ENCODE measurements around the gene LAMA3.

Gene LAMA3

DNA sequence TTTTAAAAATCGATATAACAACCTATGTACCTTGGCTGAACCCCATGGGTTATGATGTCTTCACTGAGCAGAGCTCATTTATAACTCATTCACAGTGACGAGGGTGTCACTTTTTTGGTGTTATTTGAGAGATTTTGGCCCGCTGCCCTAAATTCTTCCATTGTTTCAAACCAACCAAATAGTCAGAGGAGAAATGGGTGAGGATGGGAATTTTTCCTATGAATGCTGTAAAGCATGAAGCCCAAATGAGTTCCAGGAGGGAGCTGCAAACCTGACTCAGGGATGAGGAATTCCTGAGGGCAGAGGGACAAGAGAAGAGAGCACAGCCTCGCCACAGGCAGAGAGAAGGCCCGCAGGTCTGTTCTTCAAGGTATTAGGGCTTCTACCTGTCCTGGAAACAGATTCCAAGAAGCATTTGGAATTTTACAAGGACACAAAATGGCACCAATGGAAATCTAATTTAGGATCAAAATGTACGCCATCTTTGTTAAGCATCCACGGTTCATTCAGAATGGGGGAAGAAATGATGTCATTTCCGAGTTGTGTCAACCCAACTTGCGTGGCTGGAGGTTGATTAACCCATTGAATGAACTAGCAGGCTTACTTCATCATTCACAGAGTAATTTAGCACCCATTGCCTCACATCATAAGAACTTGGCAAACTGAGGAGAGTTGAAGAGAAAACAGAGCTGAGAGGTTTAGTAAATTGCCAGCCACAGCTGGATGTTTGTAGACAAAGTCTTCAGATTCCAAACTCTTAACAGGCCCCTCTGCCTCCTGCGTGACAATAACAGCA lies 133.5 kb downstream of the LAMA3 start:
- Histone ChIP-seq H3K4me1 (ENCODE audit: control insufficient read depth, insufficient read depth, low read length) (peaks cover 10% of the 10 kb centered on the region), H3K36me3 (ENCODE audit: control insufficient read depth, insufficient read depth, low read length) (no peaks in the 10 kb centered on the region), H3K4me3 (ENCODE audit: low read depth, low read length) (no peak overlapping the region), H3K9me3 (ENCODE audit: control insufficient read depth, insufficient read depth, low read length) (no peaks in the 10 kb centered on the region), H3K9ac (ENCODE audit: low read depth, low read length) (no peak overlapping the region), H3K27me3 (ENCODE audit: control insufficient read depth, insufficient read depth, low read length) (no peaks in the 10 kb centered on the region)

DNA sequence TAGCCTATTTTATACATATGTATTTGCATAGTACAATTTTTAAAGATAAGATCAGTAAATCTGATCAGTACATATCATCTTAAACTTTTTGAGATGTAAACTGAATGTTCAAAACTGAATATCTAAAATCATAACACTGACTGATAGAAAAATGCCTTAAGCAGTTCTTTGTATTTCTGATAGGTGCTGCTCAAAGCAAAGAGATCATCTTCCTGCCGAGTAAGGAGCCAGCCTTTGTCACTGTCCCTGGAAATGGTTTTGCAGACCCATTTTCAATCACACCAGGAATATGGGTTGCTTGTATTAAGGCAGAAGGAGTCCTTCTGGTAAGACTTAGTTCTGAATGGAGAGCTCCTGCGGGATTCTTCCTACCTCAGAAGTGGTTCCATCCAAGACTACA lies 135.0 kb downstream of the LAMA3 start:
- Histone ChIP-seq H3K4me3 (ENCODE audit: low read depth, low read length) (no peak overlapping the region), H3K4me1 (ENCODE audit: control insufficient read depth, insufficient read depth, low read length) (peaks cover 10% of the 10 kb centered on the region), H3K27me3 (ENCODE audit: control insufficient read depth, insufficient read depth, low read length) (no peaks in the 10 kb centered on the region), H3K9me3 (ENCODE audit: control insufficient read depth, insufficient read depth, low read length) (no peaks in the 10 kb centered on the region), H3K36me3 (ENCODE audit: control insufficient read depth, insufficient read depth, low read length) (no peaks in the 10 kb centered on the region), H3K9ac (ENCODE audit: low read depth, low read length) (no peak overlapping the region)

DNA sequence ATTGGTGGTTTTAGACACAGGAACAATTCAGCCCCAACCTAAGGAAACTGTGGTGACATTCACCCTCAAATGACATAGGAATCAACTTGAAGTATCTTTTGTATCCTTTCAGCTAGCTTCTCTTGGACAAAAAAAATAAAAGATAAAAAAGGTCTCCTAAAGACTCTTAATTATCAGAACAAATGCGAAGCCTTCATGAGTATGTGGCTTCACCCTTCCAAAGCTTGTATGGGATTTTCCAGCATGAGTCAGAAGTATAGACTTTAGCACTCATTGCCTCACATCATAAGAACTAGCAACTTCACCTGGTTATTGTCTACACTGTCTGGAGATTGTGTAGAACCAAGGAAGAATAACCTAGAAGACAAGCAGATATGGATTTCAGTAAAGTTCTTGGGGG lies 135.4 kb downstream of the LAMA3 start:
- Histone ChIP-seq H3K36me3 (ENCODE audit: control insufficient read depth, insufficient read depth, low read length) (no peaks in the 10 kb centered on the region), H3K27me3 (ENCODE audit: control insufficient read depth, insufficient read depth, low read length) (no peaks in the 10 kb centered on the region), H3K4me3 (ENCODE audit: low read depth, low read length) (no peak overlapping the region), H3K9me3 (ENCODE audit: control insufficient read depth, insufficient read depth, low read length) (no peaks in the 10 kb centered on the region), H3K9ac (ENCODE audit: low read depth, low read length) (no peak overlapping the region), H3K4me1 (ENCODE audit: control insufficient read depth, insufficient read depth, low read length) (peaks cover 10% of the 10 kb centered on the region)

DNA sequence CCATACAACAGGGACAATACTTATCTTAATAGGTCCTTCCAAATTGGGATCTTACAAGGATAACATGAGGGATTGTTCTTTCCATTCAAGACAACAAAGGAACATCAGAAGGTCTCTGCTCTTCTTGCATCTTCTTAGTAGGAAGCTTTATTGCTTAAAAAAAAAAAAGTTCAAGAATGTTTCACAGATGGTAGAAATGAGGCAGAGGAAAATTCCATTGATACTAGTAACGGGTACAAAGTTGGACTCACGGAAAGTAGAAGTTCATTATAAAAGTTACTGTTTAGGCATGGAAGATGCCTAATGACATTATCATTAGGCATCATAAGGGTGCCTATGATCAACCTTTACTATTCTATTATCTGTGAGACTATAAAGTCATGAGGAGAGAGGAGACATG lies 136.2 kb downstream of the LAMA3 start:
- H3K9me3 ChIP-seq (ENCODE audit: control insufficient read depth, insufficient read depth, low read length): no peaks in the 10 kb centered on the region
- no peak overlapping the region for H3K9ac ChIP-seq (ENCODE audit: low read depth, low read length)
- no peak overlapping the region for H3K4me3 ChIP-seq (ENCODE audit: low read depth, low read length)
- H3K4me1 ChIP-seq (ENCODE audit: control insufficient read depth, insufficient read depth, low read length): peaks cover 10% of the 10 kb centered on the region
- no peaks in the 10 kb centered on the region for H3K36me3 ChIP-seq (ENCODE audit: control insufficient read depth, insufficient read depth, low read length)
- no peaks in the 10 kb centered on the region for H3K27me3 ChIP-seq (ENCODE audit: control insufficient read depth, insufficient read depth, low read length)

DNA sequence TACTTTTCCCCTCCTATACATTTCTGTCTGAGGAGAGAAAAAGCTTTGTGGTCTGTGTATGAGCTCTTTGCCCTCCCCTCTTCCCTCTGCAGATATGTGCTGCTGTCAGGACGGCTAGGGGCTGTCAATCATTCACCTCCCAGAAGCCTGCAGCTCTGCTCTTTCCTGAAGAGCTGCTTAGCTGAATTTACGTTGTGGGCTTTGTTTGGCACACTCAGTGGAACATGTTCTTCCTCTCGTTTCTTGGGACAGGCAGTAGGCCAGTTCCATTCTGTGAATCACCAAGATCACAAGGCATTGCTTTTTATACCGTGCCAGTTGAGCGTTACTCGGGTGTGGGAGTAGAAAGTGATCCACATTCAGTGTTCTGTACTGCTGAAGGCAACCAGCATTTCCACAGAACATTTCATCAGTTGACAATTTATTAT lies 136.7 kb downstream of the LAMA3 start:
- Histone ChIP-seq H3K9me3 (ENCODE audit: control insufficient read depth, insufficient read depth, low read length) (no peaks in the 10 kb centered on the region), H3K4me3 (ENCODE audit: low read depth, low read length) (no peak overlapping the region), H3K4me1 (ENCODE audit: control insufficient read depth, insufficient read depth, low read length) (peaks cover 5% of the 10 kb centered on the region), H3K9ac (ENCODE audit: low read depth, low read length) (no peak overlapping the region), H3K36me3 (ENCODE audit: control insufficient read depth, insufficient read depth, low read length) (no peaks in the 10 kb centered on the region), H3K27me3 (ENCODE audit: control insufficient read depth, insufficient read depth, low read length) (no peaks in the 10 kb centered on the region)

DNA sequence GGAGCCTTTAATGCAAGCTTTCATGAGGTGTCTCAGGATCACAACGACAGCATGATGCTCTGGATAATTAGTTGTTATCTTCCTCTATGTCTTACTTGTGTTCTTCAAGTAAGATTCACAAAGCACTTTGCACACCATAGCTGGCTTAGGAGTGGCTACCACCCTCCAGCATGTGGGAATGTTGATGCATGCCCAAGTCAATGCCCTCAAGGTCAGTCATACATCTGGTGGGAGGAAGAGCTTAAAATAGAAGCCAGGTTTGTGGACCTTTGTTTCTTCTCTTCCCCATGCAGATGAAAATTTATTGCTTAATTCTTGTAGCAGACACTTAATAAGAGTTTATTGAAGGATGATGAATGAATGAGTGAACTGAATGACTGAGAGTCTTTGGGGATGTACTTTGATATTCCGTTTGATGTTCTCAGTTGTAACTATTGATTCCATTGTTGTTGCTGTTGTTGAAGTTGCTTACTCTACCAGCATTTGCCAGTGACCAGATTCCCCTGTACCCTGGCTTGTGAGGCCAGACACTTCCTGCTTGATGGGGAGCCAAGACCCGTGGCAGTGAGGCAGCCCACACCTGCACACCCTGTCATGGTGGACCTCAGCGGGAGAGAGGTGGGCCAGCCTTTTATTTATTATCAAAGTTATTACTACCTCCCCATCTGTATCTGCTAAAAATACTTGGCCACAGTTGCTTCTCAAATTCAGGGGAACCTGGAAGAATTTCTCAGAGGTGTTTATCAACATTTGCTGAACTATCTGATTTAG lies 137.8 kb downstream of the LAMA3 start:
- no peaks in the 10 kb centered on the region for H3K36me3 ChIP-seq (ENCODE audit: control insufficient read depth, insufficient read depth, low read length)
- H3K4me1 ChIP-seq (ENCODE audit: control insufficient read depth, insufficient read depth, low read length): peaks cover 3% of the 10 kb centered on the region
- no peaks in the 10 kb centered on the region for H3K9me3 ChIP-seq (ENCODE audit: control insufficient read depth, insufficient read depth, low read length)
- H3K27me3 ChIP-seq (ENCODE audit: control insufficient read depth, insufficient read depth, low read length): no peaks in the 10 kb centered on the region
- H3K4me3 ChIP-seq (ENCODE audit: low read depth, low read length): no peak overlapping the region
- no peak overlapping the region for H3K9ac ChIP-seq (ENCODE audit: low read depth, low read length)

DNA sequence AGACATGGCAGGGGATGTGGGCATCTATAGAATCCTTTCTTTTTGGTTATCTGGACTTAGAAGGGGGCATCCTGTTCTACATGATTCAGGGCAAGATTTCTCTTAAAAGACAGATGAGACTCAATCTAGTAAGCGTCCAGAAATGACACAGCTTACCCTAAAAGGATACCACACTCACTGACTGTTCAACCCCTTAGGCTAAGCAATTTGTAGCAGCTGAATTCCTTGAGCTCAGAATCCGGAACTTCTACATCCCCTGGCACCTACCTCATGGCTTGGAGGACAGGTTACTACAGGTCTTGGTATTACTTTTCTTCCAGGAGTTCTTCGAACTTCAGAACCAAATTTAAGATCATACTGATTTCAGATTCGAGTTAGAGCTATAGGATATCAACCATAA lies 138.4 kb downstream of the LAMA3 start:
- peaks cover 3% of the 10 kb centered on the region for H3K4me1 ChIP-seq (ENCODE audit: control insufficient read depth, insufficient read depth, low read length)
- H3K9ac ChIP-seq (ENCODE audit: low read depth, low read length): no peak overlapping the region
- no peaks in the 10 kb centered on the region for H3K27me3 ChIP-seq (ENCODE audit: control insufficient read depth, insufficient read depth, low read length)
- H3K9me3 ChIP-seq (ENCODE audit: control insufficient read depth, insufficient read depth, low read length): no peaks in the 10 kb centered on the region
- no peaks in the 10 kb centered on the region for H3K36me3 ChIP-seq (ENCODE audit: control insufficient read depth, insufficient read depth, low read length)
- no peak overlapping the region for H3K4me3 ChIP-seq (ENCODE audit: low read depth, low read length)

DNA sequence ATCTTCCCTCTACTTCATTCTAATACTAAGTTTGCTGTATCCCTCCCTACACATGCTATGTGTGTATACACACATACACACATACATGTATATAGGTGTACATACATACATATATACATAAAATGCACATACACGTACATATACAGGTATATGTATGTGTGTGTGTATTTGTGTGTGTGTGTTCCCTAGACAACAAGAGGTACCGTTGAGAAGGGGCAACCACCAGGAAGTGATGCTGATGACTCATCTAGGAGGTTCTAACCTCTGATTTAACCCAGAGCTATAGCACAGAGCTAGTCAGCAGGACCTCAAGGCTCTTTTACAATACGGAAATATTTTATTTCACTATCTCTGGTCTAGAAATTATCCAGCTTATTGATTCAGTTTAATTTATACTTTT lies 139.2 kb downstream of the LAMA3 start:
- Histone ChIP-seq H3K9me3 (ENCODE audit: control insufficient read depth, insufficient read depth, low read length) (no peaks in the 10 kb centered on the region), H3K27me3 (ENCODE audit: control insufficient read depth, insufficient read depth, low read length) (no peaks in the 10 kb centered on the region), H3K9ac (ENCODE audit: low read depth, low read length) (no peak overlapping the region), H3K4me3 (ENCODE audit: low read depth, low read length) (no peak overlapping the region), H3K4me1 (ENCODE audit: control insufficient read depth, insufficient read depth, low read length) (no peaks in the 10 kb centered on the region), H3K36me3 (ENCODE audit: control insufficient read depth, insufficient read depth, low read length) (no peaks in the 10 kb centered on the region)

DNA sequence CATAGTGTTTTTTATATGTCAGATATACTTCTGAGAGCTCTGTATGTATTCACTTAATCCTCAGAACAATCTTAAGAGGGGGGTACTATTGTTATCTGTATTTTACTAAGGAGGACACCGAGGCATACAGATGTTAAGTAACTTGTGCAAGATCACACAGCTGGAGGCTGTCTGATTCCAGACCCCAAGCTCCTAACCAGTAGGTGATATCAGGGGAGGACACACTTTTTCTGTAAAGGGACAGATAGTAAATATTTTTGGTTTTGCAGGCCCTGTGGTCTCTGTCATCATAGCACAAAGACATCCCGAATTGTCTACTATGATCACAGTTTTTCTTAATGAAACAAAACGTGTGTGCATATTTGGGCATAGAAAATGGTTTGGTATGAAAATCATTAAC lies 143.7 kb downstream of the LAMA3 start:
- H3K9ac ChIP-seq (ENCODE audit: low read depth, low read length): no peak overlapping the region
- no peaks in the 10 kb centered on the region for H3K27me3 ChIP-seq (ENCODE audit: control insufficient read depth, insufficient read depth, low read length)
- H3K4me3 ChIP-seq (ENCODE audit: low read depth, low read length): no peak overlapping the region
- H3K4me1 ChIP-seq (ENCODE audit: control insufficient read depth, insufficient read depth, low read length): no peaks in the 10 kb centered on the region
- H3K9me3 ChIP-seq (ENCODE audit: control insufficient read depth, insufficient read depth, low read length): no peaks in the 10 kb centered on the region
- H3K36me3 ChIP-seq (ENCODE audit: control insufficient read depth, insufficient read depth, low read length): no peaks in the 10 kb centered on the region

DNA sequence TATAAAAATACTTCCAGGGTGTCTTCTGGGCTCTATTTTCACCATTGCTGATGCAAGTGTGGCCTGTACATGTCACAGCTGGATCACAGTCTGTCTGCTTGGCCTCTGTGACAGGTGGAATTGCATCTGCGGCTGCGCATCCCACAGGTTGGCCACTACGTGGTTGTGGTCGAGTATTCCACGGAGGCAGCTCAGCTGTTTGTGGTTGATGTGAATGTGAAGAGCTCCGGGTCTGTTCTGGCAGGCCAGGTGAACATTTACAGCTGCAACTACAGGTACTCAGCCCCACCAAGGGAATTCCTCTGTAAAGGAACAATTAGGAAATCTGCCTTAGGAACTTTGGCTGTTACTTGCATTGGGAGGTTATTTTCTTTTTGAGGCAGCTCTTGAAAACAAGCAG lies 144.5 kb downstream of the LAMA3 start:
- Histone ChIP-seq H3K4me1 (ENCODE audit: control insufficient read depth, insufficient read depth, low read length) (no peaks in the 10 kb centered on the region), H3K27me3 (ENCODE audit: control insufficient read depth, insufficient read depth, low read length) (no peaks in the 10 kb centered on the region), H3K9ac (ENCODE audit: low read depth, low read length) (no peak overlapping the region), H3K36me3 (ENCODE audit: control insufficient read depth, insufficient read depth, low read length) (no peaks in the 10 kb centered on the region), H3K4me3 (ENCODE audit: low read depth, low read length) (no peak overlapping the region), H3K9me3 (ENCODE audit: control insufficient read depth, insufficient read depth, low read length) (no peaks in the 10 kb centered on the region)

DNA sequence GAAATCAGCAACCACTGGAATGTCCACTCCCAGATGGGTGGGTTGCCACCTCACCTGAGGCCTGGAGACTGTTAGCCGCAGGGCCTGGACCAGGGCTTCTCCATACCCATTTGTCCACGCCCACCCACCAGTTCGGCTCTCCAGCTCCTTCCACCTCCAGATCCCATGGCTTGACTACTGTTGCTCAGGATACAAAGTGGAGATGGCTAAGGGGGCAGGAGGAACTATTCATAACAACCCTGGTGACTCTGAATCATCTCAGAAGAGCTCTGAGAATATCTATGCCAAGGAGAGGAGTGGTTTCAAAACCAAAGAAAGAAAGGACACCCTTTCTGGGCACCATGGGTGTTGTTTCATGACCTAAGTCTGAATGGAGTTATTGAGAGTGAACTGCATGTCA lies 145.8 kb downstream of the LAMA3 start:
- no peaks in the 10 kb centered on the region for H3K9me3 ChIP-seq (ENCODE audit: control insufficient read depth, insufficient read depth, low read length)
- H3K27me3 ChIP-seq (ENCODE audit: control insufficient read depth, insufficient read depth, low read length): no peaks in the 10 kb centered on the region
- no peaks in the 10 kb centered on the region for H3K36me3 ChIP-seq (ENCODE audit: control insufficient read depth, insufficient read depth, low read length)
- no peaks in the 10 kb centered on the region for H3K4me1 ChIP-seq (ENCODE audit: control insufficient read depth, insufficient read depth, low read length)
- H3K4me3 ChIP-seq (ENCODE audit: low read depth, low read length): no peak overlapping the region
- no peak overlapping the region for H3K9ac ChIP-seq (ENCODE audit: low read depth, low read length)

DNA sequence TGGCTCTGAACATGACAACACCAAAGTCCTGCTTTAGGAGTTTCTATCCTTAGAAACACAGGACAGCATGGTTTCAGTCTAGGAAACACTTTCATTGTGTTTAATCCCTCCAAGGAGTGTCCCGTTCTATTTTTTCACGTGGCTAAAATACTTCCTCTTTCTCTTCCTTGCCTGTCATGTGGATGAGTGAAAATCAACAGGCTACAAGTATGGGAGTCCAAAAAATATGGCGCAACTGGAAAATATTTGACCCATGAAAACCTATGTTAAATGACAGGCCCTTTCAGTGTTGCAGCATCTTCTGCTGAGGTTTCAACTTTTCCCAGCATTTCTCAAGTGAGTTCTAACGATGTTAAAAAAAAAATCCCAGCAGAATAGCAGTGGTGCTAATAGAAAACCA lies 146.3 kb downstream of the LAMA3 start:
- Histone ChIP-seq H3K9ac (ENCODE audit: low read depth, low read length) (no peak overlapping the region), H3K9me3 (ENCODE audit: control insufficient read depth, insufficient read depth, low read length) (no peaks in the 10 kb centered on the region), H3K36me3 (ENCODE audit: control insufficient read depth, insufficient read depth, low read length) (no peaks in the 10 kb centered on the region), H3K4me3 (ENCODE audit: low read depth, low read length) (no peak overlapping the region), H3K4me1 (ENCODE audit: control insufficient read depth, insufficient read depth, low read length) (no peaks in the 10 kb centered on the region), H3K27me3 (ENCODE audit: control insufficient read depth, insufficient read depth, low read length) (no peaks in the 10 kb centered on the region)

Data from iPS-15b (cell line).